IMR-90 (cell line): Measurements from ENCODE around the gene ANAPC7. TPM values are rescaled to one million over a fixed set of nuclear protein-coding genes. Genes with fewer than 3 reads are reported as not detected.

ENCODE experiments used
- ATAC-seq: fragments of 200-7000 bp; cut with Tn5 transposase; 2 replicates; pipeline ENCODE4 v1.9.1; 2020; ENCODE audit warnings: low read depth, mild to moderate bottlenecking, moderate library complexity
- BruUV-seq: library from RNA; stranded (reverse); fragments of 400-500 nt; replicated peaks from 2 replicates; lab custom pipeline; 2021; lab: Mats Ljungman, UMichigan
- CTCF ChIA-PET: fragments of 300-600 bp; formaldehyde crosslinking; extraction: SDS; loops from one replicate; lab custom pipeline; 2021; ENCODE audit warnings: antibody characterized with exemption; lab: Yijun Ruan, JAX
- POLR2A ChIA-PET: fragments of 300-600 bp; sonication (Branson Sonifier 250); formaldehyde crosslinking; loops from one replicate; lab custom pipeline; 2022; ENCODE audit warnings: antibody characterized with exemption; ENCODE audit not compliant: unreplicated experiment; lab: Charles Lee
- DNase-seq: peaks from one replicate; pipeline ENCODE4 v3.0.0; 2013
- H2AFZ ChIP-seq: replicated peaks from 2 replicates; pipeline ENCODE3; 2013; ENCODE audit warnings: low read length, mild to moderate bottlenecking; ENCODE audit not compliant: poor library complexity
- H2AK5ac ChIP-seq: 2 replicates; pipeline ENCODE4 v1.6.1; 2013; ENCODE audit warnings: low read depth, low read length, inconsistent platforms
- H2AK9ac ChIP-seq: replicated peaks from 2 replicates; pipeline ENCODE3; 2013; ENCODE audit warnings: mild to moderate bottlenecking, low read depth, low read length, moderate library complexity; ENCODE audit not compliant: poor library complexity
- H2BK120ac ChIP-seq: 2 replicates; pipeline ENCODE4 v1.6.1; 2013; ENCODE audit warnings: low read depth, low read length, inconsistent platforms
- H2BK15ac ChIP-seq: 3 replicates; pipeline ENCODE4 v1.6.1; 2013; ENCODE audit warnings: low read depth, low read length, inconsistent platforms
- H2BK20ac ChIP-seq: 2 replicates; pipeline ENCODE4 v1.6.1; 2013; ENCODE audit warnings: low read depth, mild to moderate bottlenecking, inconsistent platforms, low read length, moderate library complexity
- H2BK5ac ChIP-seq: 2 replicates; pipeline ENCODE4 v1.6.1; 2013; ENCODE audit warnings: mild to moderate bottlenecking, low read depth, low read length, inconsistent platforms; ENCODE audit not compliant: poor library complexity, severe bottlenecking
- H3K14ac ChIP-seq: replicated peaks from 2 replicates; pipeline ENCODE4 v1.6.1; 2013; ENCODE audit warnings: low read depth, low read length, inconsistent platforms
- H3K18ac ChIP-seq: 2 replicates; pipeline ENCODE4 v1.6.1; 2013; ENCODE audit warnings: low read depth, low read length, control low read depth
- H3K23ac ChIP-seq: 2 replicates; pipeline ENCODE4 v1.6.1; 2013; ENCODE audit warnings: low read depth, low read length, inconsistent platforms
- H3K27ac ChIP-seq: 2 replicates; pipeline ENCODE4 v1.5.1; 2013; ENCODE audit warnings: mild to moderate bottlenecking, control low read depth, low read length; ENCODE audit not compliant: insufficient read depth
- H3K27me3 ChIP-seq: 2 replicates; pipeline ENCODE4 v1.6.1; 2013; ENCODE audit warnings: low read length; ENCODE audit not compliant: control insufficient read depth, insufficient read depth
- H3K36me3 ChIP-seq: 2 replicates; pipeline ENCODE4 v1.6.1; 2013; ENCODE audit warnings: low read length, mixed read lengths; ENCODE audit not compliant: control insufficient read depth, insufficient read depth
- H3K4ac ChIP-seq: 2 replicates; pipeline ENCODE4 v1.6.1; 2013; ENCODE audit warnings: low read depth, low read length, inconsistent platforms
- H3K4me1 ChIP-seq: 2 replicates; pipeline ENCODE4 v1.6.1; 2013; ENCODE audit warnings: low read length, mixed read lengths; ENCODE audit not compliant: control insufficient read depth, insufficient read depth
- H3K4me2 ChIP-seq: 2 replicates; pipeline ENCODE4 v1.6.1; 2013; ENCODE audit warnings: low read depth, mild to moderate bottlenecking, control low read depth, low read length, moderate library complexity
- H3K4me3 ChIP-seq: 2 replicates; pipeline ENCODE4 v1.5.1; 2013; ENCODE audit warnings: low read depth, mild to moderate bottlenecking, control low read depth, low read length, moderate library complexity; ENCODE audit not compliant: insufficient read depth
- H3K56ac ChIP-seq: 2 replicates; pipeline ENCODE4 v1.6.1; 2013; ENCODE audit warnings: low read length, inconsistent platforms; ENCODE audit not compliant: insufficient read depth; ENCODE audit errors: extremely low read depth
- H3K79me1 ChIP-seq, 2 experiments: 2 replicates each; pipeline ENCODE4 v1.6.1; 2013; ENCODE audit warnings: low read length in 2 of 2, inconsistent platforms in 1 of 2, low read depth in 1 of 2
- H3K9ac ChIP-seq: 2 replicates; pipeline ENCODE4 v1.6.1; 2013; ENCODE audit warnings: low read depth, low read length, control low read depth
- H3K9me1 ChIP-seq: 2 replicates; pipeline ENCODE4 v1.6.1; 2013; ENCODE audit warnings: low read length, inconsistent platforms; ENCODE audit not compliant: insufficient read depth
- H3K9me3 ChIP-seq: 2 replicates; pipeline ENCODE4 v1.6.1; 2013; ENCODE audit warnings: low read length; ENCODE audit not compliant: control insufficient read depth, insufficient read depth
- H4K20me1 ChIP-seq: 2 replicates; pipeline ENCODE4 v1.6.1; 2013; ENCODE audit warnings: low read length, inconsistent platforms; ENCODE audit not compliant: insufficient read depth
- H4K5ac ChIP-seq: 2 replicates; pipeline ENCODE4 v1.6.1; 2013; ENCODE audit warnings: mild to moderate bottlenecking, low read depth, low read length, control low read depth
- H4K8ac ChIP-seq, 2 experiments: 2 replicates each; pipeline ENCODE4 v1.6.1; 2013; ENCODE audit warnings: low read depth in 2 of 2, low read length in 2 of 2, control low read depth in 1 of 2, inconsistent platforms in 1 of 2
- H4K91ac ChIP-seq: 2 replicates; pipeline ENCODE4 v1.6.1; 2013; ENCODE audit warnings: low read depth, low read length, inconsistent platforms; ENCODE audit not compliant: insufficient read depth
- BHLHE40 ChIP-seq: fragments of 150-350 bp; IDR thresholded peaks from 2 replicates; pipeline ENCODE4 v1.6.1; 2016; ENCODE audit warnings: mild to moderate bottlenecking, low read depth, low read length
- CEBPB ChIP-seq: IDR thresholded peaks from 2 replicates; pipeline ENCODE4 v1.6.1; 2012; ENCODE audit warnings: low read depth, low read length, improper control_type of control experiment
- CHD1 ChIP-seq: IDR thresholded peaks from 2 replicates; pipeline ENCODE4 v1.6.1; 2012; ENCODE audit warnings: low read depth, low read length, improper control_type of control experiment
- FOS ChIP-seq: fragments of 150-350 bp; IDR thresholded peaks from 2 replicates; pipeline ENCODE4 v1.6.1; 2016; ENCODE audit warnings: low read depth, low read length
- MAFK ChIP-seq: IDR thresholded peaks from 2 replicates; pipeline ENCODE4 v1.6.1; 2012; ENCODE audit warnings: low read depth, low read length, improper control_type of control experiment
- MAZ ChIP-seq: IDR thresholded peaks from 2 replicates; pipeline ENCODE4 v1.6.1; 2012; ENCODE audit warnings: low read depth, mild to moderate bottlenecking, low read length, improper control_type of control experiment, moderate library complexity, borderline replicate concordance
- MXI1 ChIP-seq: IDR thresholded peaks from 2 replicates; pipeline ENCODE4 v1.6.1; 2012; ENCODE audit warnings: low read depth, mild to moderate bottlenecking, low read length, moderate library complexity, borderline replicate concordance
- NFE2L2 ChIP-seq: fragments of 150-350 bp; IDR thresholded peaks from 2 replicates; pipeline ENCODE4 v1.6.1; 2016; ENCODE audit warnings: low read depth, mild to moderate bottlenecking, low read length
- POLR2A ChIP-seq: IDR thresholded peaks from 2 replicates; pipeline ENCODE4 v1.6.1; 2012; ENCODE audit warnings: mild to moderate bottlenecking, low read depth, low read length
- RAD21 ChIP-seq: IDR thresholded peaks from 2 replicates; pipeline ENCODE4 v1.6.1; 2012; ENCODE audit warnings: low read length, improper control_type of control experiment
- RCOR1 ChIP-seq: IDR thresholded peaks from 2 replicates; pipeline ENCODE4 v1.6.1; 2012; ENCODE audit warnings: mild to moderate bottlenecking, low read length, improper control_type of control experiment; ENCODE audit not compliant: insufficient replicate concordance
- RFX5 ChIP-seq: IDR thresholded peaks from 2 replicates; pipeline ENCODE4 v1.8.0; 2012; ENCODE audit warnings: low read depth, mild to moderate bottlenecking, low read length, moderate library complexity
- SMC3 ChIP-seq: fragments of 150-350 bp; IDR thresholded peaks from 2 replicates; pipeline ENCODE4 v1.6.1; 2016; ENCODE audit warnings: low read depth, mild to moderate bottlenecking, antibody characterized with exemption, low read length, moderate library complexity
- WGBS, 2 experiments: methylation state at CpG; one replicate each; pipeline versions ENCODE4 v1.1.5 to v1.1.7; 2013; ENCODE audit warnings: missing lambda C conversion rate in 2 of 2; ENCODE audit not compliant: insufficient read length in 1 of 2; ENCODE audit errors: extremely low coverage in 2 of 2; 5-methylcytosine and 5-hydroxymethylcytosine counted together
- dilution Hi-C: fragments of 300-500 bp; cut with HindIII; formaldehyde crosslinking; loops from one replicate; pipeline ENCODE4 v1.14.3; 2018; ENCODE audit warnings: low sequenced_read_pairs; ENCODE audit not compliant: unreplicated experiment
- in situ Hi-C: fragments of 300-500 bp; cut with MboI; formaldehyde crosslinking; loops from 3 replicates; pipeline ENCODE4 v1.14.3; 2019; ENCODE audit warnings: low sequenced_read_pairs, inconsistent platforms, mixed read lengths
- intact Hi-C: fragments of 100-400 bp; cut with micrococcal nuclease; formaldehyde crosslinking; loops from 2 replicates; pipeline ENCODE4 v1.10.0; 2022
- polyA plus RNA-seq, 3 experiments: library from polyadenylated mRNA; depleted of rRNA; stranded (reverse); fragments of >200 nt; gene quantifications; 2 replicates each; pipeline ENCODE4 v1.2.3, GENCODE V29; 2012; ENCODE audit warnings: low replicate concordance in 1 of 3
- total RNA-seq: library from RNA; depleted of rRNA; stranded (reverse); fragments of >200 nt; gene quantifications from 2 replicates; pipeline ENCODE4 v1.2.3, GENCODE V29; 2012
- TF ChIP-seq, protein P1 (sequence below): fragments of 150-350 bp; IDR thresholded peaks from 2 replicates; pipeline ENCODE4 v1.6.1; 2016; ENCODE audit warnings: low read depth, mild to moderate bottlenecking, low read length, moderate library complexity, borderline replicate concordance
- TF ChIP-seq, protein P2 (sequence below): fragments of 150-350 bp; IDR thresholded peaks from 2 replicates; pipeline ENCODE4 v1.6.1; 2017; ENCODE audit warnings: mild to moderate bottlenecking, antibody characterized with exemption, low read length, low read depth
- TF ChIP-seq, protein P3 (sequence below): conservative IDR thresholded peaks from 2 replicates; pipeline ENCODE4 v1.5.1; 2012; ENCODE audit warnings: mild to moderate bottlenecking, low read depth, low read length, improper control_type of control experiment

ANAPC7 gene
- total and polyA plus RNA-seq, 2 of the 4 experiments (the other 2 are of a cell fraction): 46.4 to 57.9 TPM

DNA sequence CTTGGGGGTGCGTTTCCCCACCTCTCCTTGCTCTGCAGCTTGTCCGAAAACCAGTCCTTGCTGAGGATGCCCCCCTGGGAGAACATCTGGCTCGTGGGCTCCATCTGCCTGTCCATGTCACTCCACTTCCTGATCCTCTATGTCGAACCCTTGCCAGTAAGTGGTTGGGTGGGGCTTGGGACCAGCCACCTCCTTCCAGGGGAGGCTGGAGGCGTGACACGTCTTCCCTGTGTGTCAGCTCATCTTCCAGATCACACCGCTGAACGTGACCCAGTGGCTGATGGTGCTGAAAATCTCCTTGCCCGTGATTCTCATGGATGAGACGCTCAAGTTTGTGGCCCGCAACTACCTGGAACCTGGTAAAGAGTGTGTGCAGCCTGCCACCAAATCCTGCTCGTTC, 57.5 kb downstream of the ANAPC7 start:
- H3K4ac ChIP-seq: no peak overlapping the region
- H3K4me3 ChIP-seq: no peak overlapping the region
- H3K79me1 ChIP-seq: peaks cover 28 to 59% of the 10 kb centered on the region in 2 experiments
- no TSS peak for BruUV-seq
- in situ Hi-C loops (no loop called here), dilution Hi-C loops (no loop called here), intact Hi-C loops (no loop called here)
- no peak overlapping the region for H2BK5ac ChIP-seq
- H4K5ac ChIP-seq: no peak overlapping the region
- no peak overlapping the region for H3K56ac ChIP-seq
- no peak overlapping the region for H4K8ac ChIP-seq
- no peak overlapping the region for H3K4me2 ChIP-seq
- H4K20me1 ChIP-seq: peaks cover 39% of the 10 kb centered on the region
- CTCF ChIA-PET: no interaction called here
- no peak overlapping the region for H2AK5ac ChIP-seq
- H2BK120ac ChIP-seq: no peak overlapping the region
- no peak for TF ChIP-seq BHLHE40
- TF ChIP-seq RFX5: no peak
- TF ChIP-seq NFE2L2: no peak
- TF ChIP-seq, protein P1, sequence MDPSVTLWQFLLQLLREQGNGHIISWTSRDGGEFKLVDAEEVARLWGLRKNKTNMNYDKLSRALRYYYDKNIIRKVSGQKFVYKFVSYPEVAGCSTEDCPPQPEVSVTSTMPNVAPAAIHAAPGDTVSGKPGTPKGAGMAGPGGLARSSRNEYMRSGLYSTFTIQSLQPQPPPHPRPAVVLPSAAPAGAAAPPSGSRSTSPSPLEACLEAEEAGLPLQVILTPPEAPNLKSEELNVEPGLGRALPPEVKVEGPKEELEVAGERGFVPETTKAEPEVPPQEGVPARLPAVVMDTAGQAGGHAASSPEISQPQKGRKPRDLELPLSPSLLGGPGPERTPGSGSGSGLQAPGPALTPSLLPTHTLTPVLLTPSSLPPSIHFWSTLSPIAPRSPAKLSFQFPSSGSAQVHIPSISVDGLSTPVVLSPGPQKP: no peak
- TF ChIP-seq MAZ: no peak
- TF ChIP-seq CHD1: no peak
- no peak for TF ChIP-seq POLR2A
- TF ChIP-seq CEBPB: no peak
- no peak for TF ChIP-seq RAD21
- TF ChIP-seq FOS: no peak
- TF ChIP-seq, protein P2, sequence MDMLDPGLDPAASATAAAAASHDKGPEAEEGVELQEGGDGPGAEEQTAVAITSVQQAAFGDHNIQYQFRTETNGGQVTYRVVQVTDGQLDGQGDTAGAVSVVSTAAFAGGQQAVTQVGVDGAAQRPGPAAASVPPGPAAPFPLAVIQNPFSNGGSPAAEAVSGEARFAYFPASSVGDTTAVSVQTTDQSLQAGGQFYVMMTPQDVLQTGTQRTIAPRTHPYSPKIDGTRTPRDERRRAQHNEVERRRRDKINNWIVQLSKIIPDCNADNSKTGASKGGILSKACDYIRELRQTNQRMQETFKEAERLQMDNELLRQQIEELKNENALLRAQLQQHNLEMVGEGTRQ: no peak
- no peak for TF ChIP-seq MXI1
- TF ChIP-seq MAFK: no peak
- TF ChIP-seq SMC3: no peak
- TF ChIP-seq, protein P3, sequence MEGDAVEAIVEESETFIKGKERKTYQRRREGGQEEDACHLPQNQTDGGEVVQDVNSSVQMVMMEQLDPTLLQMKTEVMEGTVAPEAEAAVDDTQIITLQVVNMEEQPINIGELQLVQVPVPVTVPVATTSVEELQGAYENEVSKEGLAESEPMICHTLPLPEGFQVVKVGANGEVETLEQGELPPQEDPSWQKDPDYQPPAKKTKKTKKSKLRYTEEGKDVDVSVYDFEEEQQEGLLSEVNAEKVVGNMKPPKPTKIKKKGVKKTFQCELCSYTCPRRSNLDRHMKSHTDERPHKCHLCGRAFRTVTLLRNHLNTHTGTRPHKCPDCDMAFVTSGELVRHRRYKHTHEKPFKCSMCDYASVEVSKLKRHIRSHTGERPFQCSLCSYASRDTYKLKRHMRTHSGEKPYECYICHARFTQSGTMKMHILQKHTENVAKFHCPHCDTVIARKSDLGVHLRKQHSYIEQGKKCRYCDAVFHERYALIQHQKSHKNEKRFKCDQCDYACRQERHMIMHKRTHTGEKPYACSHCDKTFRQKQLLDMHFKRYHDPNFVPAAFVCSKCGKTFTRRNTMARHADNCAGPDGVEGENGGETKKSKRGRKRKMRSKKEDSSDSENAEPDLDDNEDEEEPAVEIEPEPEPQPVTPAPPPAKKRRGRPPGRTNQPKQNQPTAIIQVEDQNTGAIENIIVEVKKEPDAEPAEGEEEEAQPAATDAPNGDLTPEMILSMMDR: no peak
- no peak for TF ChIP-seq RCOR1
- DNase-seq: no peak
- H3K14ac ChIP-seq: no peak overlapping the region
- 94% methylated on average over 8 of the region's 12 CpGs; no CpG with 5 or more reads in 1 of the 2 experiments for WGBS, 2 experiments
- ATAC-seq: no peak
- H3K4me1 ChIP-seq: no peaks in the 10 kb centered on the region
- H3K27me3 ChIP-seq: no peaks in the 10 kb centered on the region
- no peak overlapping the region for H2BK15ac ChIP-seq
- H3K9ac ChIP-seq: no peak overlapping the region
- POLR2A ChIA-PET: no interaction called here
- H3K9me1 ChIP-seq: peaks cover 9% of the 10 kb centered on the region; the same call in 1 of the 2 replicates
- no peak overlapping the region for H3K27ac ChIP-seq
- H3K9me3 ChIP-seq: no peaks in the 10 kb centered on the region
- H2BK20ac ChIP-seq: no peak overlapping the region
- H3K18ac ChIP-seq: no peak overlapping the region
- H2AFZ ChIP-seq: no peak overlapping the region
- H2AK9ac ChIP-seq: no peak overlapping the region
- no peak overlapping the region for H3K23ac ChIP-seq
- H3K36me3 ChIP-seq: peaks cover 77% of the 10 kb centered on the region
- H4K91ac ChIP-seq: no peak overlapping the region
